ENCODE data around the gene TLL2.

The TLL2 gene

DNA sequence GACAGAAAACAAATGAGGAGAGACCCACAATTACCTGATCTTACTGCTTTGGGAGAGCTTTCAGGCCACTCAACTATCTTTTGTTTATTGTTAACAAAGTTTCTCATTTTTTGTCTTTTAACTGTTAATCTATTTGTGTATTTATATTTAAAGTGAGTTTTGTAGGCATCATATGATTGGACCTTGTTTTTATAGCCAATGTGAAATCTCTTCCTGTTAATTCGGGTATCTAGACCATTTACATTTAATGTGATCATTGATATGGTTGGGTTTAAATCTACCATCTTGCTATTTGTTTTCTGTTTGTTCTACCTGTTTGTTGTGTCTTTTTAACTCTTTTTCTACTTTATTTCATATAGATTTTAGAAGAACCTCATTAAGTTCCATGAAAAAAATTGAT, 167.4 kb downstream of the TLL2 start:
- DNase-seq = no peak

DNA sequence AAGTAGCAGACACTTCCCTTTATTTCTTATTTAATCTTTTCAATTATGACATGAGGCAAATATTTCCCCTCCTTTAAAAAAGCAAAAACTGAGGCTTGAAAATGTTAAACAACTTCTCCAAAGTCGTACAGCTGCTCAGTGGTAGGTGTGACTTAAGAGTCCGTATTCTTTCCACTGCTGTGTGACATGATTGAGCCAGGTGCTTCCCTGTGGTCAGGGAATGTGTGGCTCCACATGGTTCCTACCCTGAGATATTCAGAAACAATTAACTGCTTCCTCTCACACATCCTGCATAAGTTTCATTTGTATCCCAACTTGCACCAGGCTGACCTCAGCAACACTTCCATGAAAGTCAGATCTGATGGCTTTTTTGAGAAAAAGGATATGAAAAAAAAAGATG, 168.5 kb downstream of the TLL2 start:
- no peak for DNase-seq

- no peak for DNase-seq
These were observed 169.5 kb downstream of the TLL2 start for GRCh38 chr10:96344178-96344577.

DNA sequence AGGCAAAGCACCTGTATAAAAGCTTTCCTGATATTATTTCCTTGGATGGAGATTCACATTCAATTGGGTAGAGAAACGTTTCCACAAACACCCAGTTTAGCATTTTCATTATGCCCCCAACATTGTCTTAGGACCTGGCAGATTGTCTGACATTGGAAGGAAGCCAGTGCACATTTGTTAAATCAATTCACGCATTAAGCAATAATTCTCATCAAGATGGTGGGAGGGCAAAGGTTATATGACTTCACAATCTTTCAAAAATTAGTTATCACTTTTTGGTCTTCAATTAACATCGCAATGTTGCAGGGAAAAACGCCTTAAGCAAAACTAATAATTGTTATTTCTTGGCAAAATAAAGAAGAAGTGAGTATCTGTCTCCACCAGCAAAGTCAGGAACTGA, 171.3 kb downstream of the TLL2 start:
- no peak for DNase-seq

GRCh38 chr10:96341219-96342182, 172.2 kb downstream of the TLL2 start:
- peak; percentile 18 for DNase-seq

GRCh38 chr10:96339956-96340904, 173.5 kb downstream of the TLL2 start:
- peak; percentile 75 for DNase-seq

GRCh38 chr10:96339383-96339782, 174.3 kb downstream of the TLL2 start:
- DNase-seq = no peak

- no peak for DNase-seq
These were observed 175.3 kb downstream of the TLL2 start for GRCh38 chr10:96338279-96338925.

DNA sequence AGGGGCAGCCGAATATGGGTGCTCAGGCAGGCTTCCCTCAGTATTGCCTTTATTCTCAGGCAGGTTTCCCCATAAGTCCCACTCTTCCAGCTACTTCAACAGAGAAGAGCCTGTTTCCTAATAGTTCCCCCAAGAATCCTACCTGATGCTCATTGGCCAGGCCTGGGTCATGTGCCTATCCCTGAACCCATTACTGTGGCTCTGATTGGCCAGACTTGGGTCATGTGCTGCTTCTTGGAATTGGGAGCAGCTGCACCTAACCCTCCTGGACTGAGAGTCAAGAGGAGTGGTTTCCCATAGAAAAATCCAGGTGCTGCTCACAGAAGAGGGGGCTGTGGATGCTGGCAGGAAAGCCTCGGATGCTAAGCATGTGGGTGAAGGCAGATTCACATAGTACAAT, 176.6 kb downstream of the TLL2 start:
- no peak for DNase-seq

GRCh38 chr10:96334616-96335526, 178.9 kb downstream of the TLL2 start:
- DNase-seq = no peak

DNA sequence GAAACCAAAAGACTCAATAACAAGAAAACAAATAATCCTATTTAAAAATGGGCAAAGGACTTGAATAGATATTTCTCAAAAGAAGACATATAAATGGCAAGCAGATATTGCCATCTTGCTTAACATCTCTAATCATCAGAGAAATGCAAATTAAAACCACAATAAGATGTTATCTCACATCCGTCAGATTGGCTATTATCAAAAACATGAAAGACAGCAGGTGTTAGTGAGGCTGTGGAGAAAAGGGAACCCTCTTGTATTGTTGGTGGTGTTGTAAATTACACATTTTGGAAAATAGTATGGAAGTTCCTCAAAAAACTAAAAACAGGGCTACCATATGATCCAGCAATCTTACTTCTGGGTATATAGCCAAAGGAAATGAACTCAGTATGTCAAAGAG, 180.6 kb downstream of the TLL2 start:
- no peak for DNase-seq

GRCh38 chr10:96327462-96327861, 186.3 kb downstream of the TLL2 start:
- DNase-seq = no peak

DNA sequence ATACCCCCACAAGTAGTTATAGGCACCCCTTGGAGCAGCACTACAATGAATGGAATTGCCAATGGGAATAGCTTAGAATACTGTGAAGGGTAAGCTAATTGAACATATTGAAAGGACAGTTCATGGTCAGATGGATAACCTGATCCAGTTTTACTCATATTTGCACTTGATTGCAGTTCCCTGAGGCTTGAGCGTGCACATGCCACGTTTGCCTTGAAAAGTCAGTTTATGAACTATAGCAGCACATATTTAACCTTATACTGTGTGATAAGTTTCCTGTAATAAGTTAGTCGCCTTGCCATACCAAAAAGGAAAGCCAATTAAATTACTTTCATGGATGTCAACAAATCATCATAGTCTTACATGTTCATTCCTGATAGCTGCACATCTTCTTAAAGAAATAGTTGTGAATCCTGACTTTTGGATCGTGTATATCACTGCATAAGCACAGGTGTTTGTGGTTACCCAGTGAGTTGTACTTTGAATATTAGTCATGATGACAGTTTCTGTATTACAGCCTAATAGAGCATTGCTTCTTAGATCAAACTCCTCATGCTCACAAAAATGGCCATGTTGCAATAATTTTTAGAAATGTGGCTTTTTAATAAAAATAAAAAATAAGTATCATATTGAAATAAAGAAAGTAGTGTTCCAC, 187.9 kb downstream of the TLL2 start:
- no peak for DNase-seq

DNA sequence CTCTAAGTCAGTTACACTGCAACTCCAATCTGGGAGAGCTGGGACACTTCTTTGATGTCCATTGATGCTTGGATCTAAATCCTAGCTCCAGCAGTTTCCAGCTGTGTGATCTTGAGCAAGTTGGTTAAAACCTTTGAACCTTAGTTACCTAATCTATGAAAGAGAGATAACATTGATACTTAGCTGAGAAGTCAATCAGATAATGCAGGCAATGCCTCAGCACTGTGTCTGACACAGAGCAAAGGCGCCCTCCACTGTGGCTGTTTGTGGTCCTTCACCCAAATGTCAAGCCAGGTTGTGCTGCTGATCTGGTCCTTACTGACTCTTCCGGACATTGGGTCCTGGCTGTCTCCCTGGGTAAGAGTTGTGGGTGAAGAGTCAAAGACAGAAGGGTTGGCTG, 189.3 kb downstream of the TLL2 start:
- DNase-seq = no peak

DNA sequence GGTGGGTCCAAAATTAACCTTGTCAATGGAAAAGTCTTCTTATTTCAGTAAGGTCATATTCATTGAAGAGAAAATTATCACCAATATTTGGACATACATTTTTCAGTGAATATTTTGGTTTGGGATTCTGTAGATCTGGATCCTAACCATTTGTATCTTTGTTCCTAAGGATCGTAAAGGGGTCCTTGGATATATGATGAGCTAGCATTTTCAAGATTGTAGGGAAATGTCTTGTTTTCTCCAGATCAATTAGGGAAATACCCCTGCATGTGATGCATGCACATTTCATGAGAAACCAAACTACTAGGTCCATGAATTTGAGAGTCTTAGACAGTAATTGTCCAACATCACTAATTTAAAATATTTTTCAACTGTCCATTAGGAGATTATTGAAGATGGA, 191.5 kb downstream of the TLL2 start:
- no peak for DNase-seq

DNA sequence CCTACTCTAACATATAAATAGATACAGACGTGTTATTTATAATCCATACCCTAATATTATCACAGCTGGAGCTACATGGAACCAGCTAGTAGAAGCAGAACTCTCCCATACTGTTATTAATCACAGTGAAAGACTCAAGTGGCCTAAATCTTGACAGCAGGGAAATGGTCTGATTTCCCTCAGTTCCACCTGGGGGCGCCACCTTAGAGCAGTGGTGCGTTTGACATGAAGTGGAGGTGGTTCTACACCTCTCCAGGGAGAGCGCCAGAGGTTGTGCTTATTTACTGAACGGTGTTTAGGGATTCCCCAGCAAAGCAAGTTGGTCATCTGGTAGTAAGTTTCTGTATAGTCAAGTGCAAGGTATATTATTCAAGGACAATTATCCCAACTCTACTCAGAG, 191.9 kb downstream of the TLL2 start:
- peak; percentile 24 for DNase-seq

GRCh38 chr10:96319754-96320474, 193.8 kb downstream of the TLL2 start:
- no peak for DNase-seq

- DNase-seq = no peak
These were observed 196.5 kb downstream of the TLL2 start for GRCh38 chr10:96317067-96317833.

All from activated CD4-positive, alpha-beta T cell treated with anti-CD3 and anti-CD28 coated beads for 48 hours (primary cell).